Hematopoietic multipotent progenitor cell treated with erythropoietin and hydrocortisone succinate and interleukin-3 and kit ligand, for 8 days (in vitro differentiated cells): Measurements from ENCODE around the gene LIPC.

Source experiments
- DNase-seq: peaks from one replicate; pipeline ENCODE4 v3.0.0-alpha.2; 2015

LIPC gene

DNA sequence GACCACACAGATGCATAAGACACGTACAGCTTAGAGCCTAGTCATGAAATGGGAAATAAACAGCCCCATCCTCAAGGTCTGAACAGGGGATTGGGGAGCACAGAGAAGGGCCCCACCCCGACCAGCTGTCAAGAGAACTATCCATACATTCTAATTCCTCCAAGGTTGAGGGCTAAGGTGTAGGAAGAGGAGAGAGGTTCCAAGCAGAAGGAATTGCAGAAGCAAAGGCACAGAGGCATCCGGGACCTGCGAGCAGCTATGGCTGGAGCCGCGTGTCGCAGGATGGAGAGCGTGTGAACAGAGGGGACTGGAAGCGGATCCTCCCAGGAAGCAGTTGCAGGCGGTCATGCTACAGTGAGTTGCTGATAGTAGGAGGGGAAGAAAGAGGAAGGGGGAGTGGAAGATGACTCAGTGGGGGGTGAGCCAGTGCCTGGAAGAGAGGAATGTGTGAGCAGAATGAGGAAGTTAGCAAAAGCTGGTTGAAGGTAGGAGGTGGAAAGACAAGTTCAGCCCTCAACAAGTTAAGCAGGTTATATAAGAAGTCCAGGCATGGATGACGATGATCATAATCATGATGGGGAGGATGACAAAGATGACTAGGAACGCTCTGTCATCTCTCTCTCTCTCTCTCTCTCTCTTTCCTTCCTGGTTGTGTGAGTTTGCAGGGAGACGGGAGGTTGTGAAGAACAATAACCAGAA, 89.7 kb downstream of the LIPC start:
- peak; percentile 65 for DNase-seq

DNA sequence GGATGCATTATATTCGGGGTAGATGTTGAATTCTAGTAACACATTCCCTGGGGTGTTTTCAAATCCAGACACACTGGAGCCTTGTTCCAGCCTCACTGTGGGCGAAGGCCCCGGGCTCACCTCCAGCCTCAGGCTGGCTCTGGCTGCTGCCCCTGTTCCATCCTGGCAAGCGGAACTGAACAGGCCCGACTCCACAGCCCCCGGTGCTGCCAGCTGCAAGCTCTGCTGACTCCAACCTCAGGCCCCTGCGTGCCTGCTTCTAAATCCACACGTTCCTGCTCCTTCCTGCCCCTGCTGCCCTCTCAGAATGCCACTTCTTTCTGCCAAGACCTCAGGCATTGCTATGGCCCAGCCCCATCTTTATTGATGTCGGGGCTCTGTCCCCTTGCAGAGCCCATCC, 90.6 kb downstream of the LIPC start:
- DNase-seq = no peak

DNA sequence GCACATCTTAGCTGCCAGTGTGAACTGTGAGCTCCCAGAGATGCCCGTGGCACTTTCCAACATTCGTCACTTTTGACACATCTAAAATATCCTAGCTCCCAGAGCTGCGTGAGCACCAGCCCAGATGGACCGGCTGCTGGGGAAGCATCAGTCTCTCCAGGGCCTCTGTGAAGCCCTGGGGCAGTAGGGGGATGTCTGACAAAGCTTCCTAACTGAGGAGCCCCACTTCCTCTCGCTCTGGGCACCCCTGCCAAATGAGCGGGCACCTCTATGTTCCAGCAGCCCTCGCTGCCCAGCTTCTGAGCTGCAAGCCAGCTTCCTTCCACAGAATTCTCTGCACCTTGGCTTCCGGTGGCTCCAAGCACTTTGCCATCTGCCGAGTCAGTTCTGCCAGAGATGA, 91.1 kb downstream of the LIPC start:
- no peak for DNase-seq

DNA sequence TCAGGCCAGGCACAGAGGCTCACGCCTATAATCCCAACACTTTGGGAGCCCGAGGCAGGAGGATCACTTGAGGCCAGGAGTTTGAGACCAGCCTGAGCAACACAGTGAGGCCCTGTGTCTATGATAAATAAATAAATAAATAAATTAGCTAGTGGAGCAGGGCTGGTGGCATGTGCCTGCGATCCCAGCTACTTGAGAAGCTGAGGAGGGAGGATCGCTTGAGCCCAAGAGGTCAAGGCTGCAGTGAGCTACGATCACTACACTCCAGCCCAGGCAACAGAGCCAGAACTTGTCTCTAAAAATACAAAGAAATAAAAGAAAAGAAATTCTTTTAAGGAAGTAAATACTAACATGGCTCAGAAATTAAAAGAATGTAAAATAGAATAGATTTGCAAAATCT, 91.8 kb downstream of the LIPC start:
- no peak for DNase-seq

DNA sequence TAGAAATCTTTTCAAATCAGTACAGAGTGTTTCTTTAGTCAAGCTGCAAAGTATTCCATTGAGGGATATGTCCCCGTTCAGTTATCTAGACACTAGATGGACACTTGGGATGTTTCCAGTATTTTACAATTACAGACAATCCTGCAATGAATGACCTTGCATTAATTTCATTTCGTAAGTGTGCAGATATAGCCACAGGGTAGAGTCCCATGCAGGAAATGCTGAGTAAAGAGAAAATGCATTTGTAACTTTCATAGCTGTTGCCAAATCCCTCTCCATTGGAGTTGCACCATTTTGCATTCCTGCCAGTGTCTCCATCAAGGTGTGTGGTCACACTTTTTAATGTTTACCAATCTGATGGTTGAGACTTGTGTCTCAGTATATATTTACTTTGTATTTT, 92.5 kb downstream of the LIPC start:
- DNase-seq = no peak

DNA sequence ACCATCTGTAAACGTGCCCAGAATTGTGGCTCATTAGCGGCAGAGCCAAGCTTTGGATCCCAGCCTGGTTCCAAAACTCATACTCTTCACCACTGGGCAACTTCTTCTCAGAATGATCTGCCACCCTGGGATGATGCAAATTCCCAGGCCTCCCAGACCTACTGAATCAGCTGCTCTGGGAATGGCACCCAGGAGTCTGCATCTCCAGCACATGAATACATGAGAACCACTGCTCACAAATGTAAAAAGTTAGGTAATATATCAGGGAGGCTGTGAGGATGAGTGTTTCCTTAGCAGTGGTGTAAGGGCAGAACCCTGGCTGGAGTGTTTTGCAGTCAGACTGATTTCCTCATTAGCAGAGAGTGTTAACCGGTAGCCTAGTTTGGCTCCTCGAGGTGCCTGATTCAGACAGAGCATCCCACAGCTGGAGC, 94.2 kb downstream of the LIPC start:
- DNase-seq = no peak

DNA sequence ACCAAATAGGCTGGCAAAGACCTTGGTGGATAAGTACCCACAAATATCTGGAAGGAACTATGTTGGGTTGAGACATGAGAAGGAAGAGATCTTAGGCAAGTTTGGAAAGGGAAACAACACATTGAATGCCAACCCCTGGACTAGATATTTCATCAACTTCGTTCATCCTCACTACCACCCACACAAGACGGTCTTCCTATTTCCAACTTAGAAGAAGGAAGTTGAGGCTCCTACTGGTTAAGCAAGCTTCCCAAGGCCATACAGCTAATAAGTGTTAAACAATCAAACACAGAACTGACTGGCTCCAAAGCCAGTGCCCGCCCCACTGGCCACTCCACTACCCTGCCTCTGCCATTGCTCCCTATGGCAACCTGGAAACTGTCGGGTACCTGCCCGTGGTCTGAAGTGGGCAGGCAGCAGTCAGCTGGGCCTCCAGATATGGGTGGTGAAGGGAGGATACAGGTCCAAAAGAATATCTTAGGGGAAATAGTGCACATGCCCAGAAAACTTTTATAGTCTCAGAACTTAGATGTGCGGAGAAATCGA, 94.9 kb downstream of the LIPC start:
- DNase-seq = no peak

DNA sequence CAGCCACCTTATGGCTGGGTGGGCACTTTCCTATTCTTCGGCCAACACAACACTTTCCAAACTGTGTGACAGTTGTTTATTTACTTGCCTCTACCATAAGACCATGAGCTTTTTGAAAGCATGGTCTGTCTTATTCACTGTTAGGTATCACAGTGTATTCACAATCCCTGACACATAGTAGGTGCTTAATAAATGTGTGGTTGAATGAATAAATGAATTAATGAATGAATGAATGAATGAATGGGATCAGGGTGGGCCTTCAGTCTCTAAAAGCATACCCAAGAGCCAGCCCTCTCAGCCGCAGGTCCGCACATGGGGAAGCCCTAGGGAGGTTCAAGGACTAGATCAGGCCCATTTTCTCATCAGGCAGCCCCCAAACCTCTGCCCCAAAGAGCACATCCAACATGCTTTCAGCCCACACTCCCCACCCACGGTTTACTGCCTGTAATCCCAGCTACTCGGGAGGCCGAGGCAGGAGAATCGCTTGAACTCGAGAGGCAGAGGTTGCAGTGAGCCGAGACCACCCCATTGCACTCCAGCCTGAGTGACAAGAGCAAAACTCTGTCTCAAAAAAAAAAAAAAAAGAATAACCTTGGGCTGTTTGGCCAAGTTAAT, 95.9 kb downstream of the LIPC start:
- no peak for DNase-seq

DNA sequence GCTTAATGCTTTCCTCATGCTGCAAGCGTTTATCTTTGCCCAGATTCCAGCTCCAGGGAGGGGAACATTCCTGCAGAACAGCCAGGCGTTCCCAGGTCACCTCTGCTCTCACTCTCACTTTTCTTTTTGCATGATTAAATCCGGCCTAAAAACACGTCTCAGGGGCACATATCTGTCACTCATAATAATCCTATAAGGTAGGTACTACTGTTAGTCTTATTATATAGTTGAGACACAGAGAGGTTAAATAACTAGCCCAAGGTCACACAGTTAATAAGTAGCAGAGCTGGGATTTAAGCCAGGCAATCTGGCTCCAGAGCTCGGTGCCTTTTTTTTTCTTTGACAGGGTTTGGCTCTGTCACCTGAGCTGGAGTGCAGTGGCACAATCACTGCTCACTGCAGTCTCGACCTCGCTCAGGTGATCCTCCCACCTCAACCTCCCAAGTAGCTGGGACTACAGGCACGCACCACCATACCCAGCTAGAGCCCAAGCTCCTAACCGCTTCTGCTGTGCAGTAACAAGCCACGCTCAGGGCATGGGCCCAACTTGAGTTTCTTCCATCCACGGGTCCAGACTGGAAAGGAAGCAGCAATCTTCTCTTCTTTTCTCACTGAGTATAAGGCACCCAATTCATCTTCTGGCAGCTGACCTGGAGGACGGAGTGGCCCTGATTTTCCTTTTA, 96.5 kb downstream of the LIPC start:
- no peak for DNase-seq

DNA sequence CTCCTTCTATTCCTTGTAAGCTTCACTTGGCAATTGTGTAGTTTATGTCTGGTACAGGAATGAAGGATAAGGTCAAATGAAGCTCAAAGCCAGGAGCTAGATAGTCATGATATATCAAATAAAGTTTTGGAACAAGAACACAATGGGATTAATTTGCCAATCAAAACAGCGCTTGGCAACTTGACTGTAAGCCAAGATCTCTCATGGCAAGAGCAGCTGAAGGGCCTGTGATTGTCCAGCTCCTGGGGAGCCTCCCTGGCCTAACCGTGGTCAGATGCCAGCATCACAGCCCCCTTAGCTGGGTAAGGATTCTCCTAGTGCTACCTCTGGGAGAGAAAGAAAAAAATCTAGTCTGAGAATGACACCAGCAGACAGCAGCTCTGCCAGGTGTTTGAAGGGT, 97.2 kb downstream of the LIPC start:
- DNase-seq = no peak

DNA sequence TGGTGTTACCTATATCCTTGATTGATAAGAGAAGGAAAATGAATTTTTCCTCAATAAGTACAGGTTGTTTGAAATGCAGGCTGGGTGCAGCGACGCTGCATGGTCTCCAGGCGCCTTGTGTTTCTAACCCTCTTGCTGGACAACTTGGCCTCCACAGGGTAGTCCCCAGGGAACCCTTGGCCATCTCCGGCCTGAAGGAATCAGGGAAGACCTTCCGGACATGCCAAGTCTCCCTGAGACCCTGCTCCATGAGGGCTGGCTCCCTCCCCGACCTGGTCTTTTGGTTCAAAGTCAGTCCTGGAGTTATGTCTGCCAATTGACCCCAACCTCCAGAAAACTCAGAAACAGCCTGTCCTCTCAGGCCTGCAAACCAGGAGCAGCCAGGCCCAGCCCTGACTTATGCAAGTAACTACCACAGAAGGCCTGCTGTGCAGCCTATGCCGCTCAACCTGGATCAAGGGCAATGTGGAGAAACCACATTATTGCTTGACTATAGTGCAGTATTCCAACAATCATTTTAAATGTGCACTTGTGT, 98.3 kb downstream of the LIPC start:
- DNase-seq = no peak

DNA sequence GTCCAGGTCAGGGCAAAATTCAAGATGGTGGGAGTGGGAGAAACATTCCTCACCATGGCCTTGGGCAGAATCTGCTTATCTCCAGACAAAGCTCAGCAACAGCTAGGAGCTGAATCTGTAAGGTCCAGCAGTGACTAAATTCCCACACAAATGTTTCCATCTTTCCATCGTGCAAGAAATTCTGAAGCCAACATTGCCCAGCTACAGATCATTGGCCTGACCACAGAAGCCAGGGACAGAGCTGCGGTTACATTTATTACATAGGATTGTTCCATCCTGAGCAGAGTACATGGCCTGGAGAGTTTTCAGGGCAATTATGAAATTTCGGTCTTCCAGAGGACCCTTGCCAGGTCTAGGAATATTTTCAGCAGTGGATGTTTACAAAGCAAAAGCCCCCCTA, 100.3 kb downstream of the LIPC start:
- no peak for DNase-seq

DNA sequence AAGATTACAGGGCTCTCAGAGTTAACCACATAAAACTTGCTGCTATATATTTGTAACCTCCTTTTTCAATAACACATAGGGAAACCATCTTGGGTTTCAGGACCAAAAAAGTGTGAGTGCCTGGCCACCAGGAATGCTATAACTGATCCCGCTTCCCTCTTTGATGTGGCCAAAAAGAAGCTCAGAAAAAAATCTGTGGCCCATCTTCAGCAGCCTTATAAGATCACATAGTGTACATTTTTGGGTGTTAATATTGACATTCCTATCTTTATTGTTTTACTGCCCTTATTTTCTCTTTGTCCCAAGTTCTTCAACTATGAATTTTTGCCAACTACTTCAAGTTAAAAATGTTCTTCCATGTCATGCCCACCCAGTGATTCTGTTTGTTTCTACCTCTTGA, 102.8 kb downstream of the LIPC start:
- DNase-seq = no peak

DNA sequence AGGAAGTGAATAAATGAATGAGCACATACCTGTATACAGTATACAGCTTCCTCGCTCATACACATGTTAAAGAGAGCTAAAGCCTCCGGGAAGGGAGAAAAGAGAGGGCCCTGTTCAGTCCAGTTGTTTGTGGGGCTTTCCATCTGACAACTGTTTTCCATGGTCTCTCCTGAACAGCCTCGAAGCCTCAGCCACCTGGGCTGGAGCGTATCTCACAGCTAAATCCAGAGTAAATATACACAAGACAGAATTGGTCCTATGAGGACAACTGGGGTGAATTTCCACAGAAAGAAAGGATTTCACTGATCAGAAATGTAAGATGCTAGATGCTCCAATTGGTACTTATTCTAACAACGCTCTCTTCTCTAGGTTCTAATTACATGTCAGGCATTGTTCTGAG, 103.5 kb downstream of the LIPC start:
- no peak for DNase-seq

DNA sequence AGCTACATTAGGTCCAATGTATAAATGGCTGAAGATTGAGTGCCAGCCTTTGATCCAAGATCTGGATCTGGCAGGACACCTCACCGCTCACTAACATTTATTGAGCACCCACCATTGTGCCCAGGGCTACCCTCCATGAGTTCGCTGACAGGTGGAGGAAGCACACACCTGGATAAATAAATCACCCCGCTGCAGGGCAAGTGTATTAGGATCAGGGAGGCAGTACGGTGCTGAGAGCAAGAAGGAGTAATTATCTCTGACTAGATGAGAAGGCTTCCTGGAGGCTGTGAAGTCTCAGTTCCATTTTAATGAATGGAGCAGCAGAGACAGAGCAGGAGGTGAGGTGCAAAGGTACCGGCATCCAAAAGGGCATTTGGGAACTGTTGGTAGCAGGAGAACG, 104.1 kb downstream of the LIPC start:
- no peak for DNase-seq

DNA sequence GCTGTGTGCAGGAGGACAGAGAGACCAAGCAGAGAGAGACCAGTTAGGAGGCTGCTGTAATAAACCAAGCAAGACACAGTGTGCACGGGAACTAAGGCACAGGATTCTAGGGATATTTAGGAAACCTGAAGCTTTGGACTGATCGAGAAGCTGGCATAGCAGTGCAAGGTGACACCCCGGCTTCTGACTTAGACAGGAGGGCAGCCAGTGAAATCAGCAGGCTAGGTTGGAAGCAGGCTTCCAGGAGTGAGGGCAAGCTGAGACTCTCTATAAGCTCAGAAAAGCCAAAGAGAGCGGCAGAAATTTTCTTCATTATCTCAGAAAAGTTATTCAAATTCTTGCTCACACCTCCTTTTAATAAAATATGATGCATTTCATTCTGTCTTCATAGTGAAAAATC, 104.6 kb downstream of the LIPC start:
- DNase-seq = no peak

DNA sequence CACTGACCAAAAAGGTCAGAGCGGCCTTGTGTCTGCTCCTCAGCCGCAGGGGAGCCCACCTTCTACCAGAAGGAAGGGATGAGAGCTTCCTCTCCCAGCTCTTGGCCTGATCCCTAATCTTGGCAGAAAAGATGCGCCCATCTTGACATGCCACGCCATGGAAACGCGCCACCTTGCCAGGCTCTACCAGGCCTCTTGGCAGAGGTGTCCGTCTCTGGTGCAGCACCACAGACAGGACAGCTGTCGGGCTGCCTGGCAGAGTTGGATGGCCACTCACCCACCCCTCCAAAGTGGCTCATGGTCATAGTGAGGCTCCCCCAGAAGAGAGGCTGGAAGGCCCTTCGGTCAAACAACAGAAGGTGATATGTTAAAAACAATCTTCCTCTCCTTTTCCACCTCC, 105.2 kb downstream of the LIPC start:
- DNase-seq = no peak

DNA sequence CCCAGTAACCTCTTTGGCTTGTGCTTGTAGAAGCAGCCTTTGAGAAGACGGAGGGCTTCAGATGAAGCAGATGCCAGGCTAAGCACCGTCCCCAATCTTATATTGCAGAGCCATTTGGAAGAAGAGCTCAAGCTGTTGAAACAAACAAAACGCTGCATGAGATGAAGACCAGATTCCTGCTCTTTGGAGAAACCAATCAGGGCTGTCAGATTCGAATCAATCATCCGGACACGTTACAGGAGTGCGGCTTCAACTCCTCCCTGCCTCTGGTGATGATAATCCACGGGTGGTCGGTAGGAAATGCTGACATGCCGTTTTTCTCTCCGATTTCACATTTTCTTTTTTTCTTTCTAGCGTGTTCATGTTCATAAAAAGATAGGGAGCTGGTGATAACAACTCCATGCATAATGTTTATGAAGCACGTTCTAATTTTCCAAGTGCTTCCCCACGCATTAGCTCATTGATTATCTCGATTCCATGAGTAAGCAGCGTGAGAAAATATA, 106.5 kb downstream of the LIPC start:
- no peak for DNase-seq

DNA sequence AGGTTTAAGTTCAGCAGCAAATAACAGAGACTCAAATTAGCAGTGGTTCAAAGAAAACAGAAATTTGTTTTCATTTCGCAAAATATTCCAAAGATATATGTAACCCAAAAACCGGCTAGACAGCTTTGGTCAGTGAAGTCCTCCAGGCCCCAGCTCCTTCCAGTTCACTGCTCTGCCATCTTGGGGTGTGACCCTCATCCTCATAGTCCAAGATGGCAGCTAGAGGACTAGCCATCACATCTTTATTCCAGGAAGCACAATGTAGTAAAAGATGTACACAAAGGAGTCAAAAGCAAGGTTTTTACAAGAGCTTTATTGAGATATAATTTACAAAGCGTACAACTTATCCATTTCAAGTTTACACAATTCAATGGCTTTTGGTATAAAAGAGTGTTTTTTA, 107.1 kb downstream of the LIPC start:
- no peak for DNase-seq

DNA sequence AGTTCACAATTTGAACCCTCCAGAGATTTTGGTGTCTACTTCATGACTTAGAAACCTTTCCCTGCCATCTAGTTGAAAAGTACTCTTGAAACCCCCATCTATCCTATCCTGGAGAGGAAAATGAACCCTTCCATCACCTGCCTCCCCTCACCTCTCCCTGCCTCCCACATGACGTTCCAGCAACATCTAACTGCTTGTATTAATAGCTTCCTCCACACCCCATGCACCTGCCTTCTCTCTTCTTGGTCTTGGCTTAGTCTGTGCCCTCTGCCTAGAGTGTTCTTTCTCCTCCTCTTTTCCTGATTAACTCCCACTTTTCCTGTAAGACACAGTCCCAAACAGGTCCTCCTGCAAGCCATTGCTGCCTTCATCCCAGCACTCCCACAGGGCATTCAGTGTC, 107.8 kb downstream of the LIPC start:
- no peak for DNase-seq

DNA sequence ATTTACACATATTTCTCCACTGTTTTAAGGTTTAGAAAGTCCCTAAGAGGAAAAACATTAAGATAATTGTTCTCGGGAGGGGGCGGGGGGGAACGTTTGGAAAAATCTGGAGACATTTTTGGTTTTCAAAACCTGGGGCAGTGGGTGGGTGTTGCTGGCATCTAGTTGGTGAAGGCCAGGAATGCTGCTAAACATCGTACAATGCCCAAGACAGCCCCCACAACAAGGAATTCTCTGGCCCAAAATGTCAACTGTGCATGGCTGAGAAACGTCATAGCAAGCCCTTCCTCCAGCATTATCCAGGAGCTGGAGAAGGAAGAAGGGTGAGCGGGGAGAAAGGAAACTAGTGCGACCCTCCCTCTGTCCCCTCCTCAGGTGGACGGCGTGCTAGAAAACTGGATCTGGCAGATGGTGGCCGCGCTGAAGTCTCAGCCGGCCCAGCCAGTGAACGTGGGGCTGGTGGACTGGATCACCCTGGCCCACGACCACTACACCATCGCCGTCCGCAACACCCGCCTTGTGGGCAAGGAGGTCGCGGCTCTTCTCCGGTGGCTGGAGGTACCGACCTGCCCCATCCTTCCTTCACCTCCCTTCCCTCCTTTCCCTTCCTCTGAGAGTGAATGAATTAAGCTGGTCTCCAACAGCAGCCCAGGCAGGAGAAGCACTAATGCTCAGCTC, 109.8 kb downstream of the LIPC start:
- no peak for DNase-seq

DNA sequence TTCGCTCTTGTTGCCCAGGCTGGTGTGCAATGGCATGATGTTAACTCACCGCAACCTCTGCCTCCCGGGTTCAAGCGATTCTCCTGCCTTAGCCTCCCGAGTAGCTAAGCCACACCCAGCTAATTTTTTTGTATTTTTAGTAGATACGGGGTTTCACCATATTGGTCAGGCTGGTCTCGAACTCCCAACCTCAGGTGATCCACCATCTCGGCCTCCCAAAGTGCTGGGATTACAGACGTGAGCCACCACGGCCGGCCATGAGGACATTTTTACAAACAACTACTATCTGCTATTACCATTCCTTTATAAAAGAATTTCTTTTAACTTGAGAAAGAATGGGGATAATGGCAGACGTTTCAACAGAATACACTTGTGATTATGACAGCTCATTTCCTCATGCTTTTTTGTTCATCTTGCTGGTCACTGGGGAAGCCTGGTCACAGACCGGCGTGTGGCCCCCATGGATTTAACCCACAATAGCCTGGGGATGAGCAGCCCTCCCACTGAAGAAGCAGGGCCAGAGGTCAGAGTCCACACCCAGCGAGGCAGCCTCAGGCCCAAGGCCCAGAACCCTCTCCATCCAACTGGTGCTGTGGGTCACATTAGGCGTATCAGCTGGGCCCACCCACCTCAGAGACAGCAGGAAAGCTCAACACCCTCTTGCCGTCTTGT, 112.0 kb downstream of the LIPC start:
- DNase-seq = no peak

DNA sequence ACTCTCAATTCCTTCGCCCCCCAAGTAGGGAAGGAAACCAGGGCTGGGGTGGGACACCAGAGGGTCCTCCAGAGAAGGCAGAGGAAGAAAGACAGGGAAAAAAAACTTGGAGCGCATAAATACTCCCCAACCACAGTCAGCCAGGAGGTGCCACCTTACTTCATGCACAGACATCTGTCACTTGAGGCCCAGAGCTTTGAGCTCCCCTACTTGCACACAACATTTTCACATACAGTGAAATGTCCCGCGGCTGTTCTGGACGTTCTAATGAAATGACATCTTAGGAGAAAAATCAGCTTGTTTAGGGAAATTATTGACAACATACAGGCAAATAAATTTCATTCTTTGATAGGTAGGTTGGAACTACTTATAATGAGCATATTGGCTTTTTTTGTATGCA, 113.0 kb downstream of the LIPC start:
- DNase-seq = no peak
